Measurements from ENCODE around the gene CDC34. TPM values are rescaled to one million over a fixed set of nuclear protein-coding genes. Genes with fewer than 3 reads are reported as not detected.

Gene CDC34
- total and polyA plus RNA-seq, 9 of the 15 experiments (the other 6 are each of a cell fraction or from before 2014, with no cell fraction given) = 0.80 to 203 (median 65.5) TPM

DNA sequence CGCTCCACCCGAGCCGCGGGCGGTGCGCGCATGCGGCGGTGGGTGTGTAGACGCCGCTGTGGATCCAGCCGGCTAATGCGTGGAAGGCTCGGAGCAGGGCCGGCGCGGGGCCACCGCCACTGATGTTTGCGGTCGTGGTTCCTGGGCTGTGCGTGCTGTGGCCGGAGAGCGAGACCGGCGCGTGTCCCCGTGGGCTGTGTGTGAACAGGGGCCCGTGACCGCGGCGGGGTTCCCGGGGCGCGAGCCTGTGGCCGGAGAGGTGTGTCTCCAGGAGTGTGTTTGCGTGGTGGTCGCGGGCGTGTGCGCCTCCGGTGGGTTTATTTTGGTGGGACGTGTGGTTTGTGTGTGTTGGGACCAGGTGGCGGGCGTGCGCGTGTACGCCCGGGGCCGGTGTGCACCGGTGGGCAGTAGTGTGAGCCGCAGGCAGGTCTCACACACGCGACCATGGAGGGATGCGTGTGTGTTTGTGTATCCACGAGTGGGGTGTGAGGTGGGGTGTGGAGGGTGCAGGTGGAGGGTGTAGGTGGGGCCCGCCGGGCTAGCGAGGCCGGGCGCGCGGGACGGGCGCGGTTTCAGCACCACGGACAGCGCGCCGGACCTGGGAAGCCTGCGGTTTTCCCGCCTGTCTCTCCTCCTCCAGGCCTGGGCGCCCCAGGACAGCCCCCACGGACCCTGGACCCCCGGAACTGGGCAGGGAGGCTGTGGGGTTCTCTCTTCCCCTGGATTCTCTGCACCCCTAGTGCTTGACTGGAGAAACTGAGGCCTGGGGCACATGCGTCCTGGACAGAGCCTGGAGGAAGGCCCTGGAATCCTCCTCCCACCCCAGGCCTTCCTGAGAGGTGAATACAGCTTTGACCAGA, 59.8 kb downstream of the CDC34 start (continued):
- TF ChIP-seq, protein P1, sequence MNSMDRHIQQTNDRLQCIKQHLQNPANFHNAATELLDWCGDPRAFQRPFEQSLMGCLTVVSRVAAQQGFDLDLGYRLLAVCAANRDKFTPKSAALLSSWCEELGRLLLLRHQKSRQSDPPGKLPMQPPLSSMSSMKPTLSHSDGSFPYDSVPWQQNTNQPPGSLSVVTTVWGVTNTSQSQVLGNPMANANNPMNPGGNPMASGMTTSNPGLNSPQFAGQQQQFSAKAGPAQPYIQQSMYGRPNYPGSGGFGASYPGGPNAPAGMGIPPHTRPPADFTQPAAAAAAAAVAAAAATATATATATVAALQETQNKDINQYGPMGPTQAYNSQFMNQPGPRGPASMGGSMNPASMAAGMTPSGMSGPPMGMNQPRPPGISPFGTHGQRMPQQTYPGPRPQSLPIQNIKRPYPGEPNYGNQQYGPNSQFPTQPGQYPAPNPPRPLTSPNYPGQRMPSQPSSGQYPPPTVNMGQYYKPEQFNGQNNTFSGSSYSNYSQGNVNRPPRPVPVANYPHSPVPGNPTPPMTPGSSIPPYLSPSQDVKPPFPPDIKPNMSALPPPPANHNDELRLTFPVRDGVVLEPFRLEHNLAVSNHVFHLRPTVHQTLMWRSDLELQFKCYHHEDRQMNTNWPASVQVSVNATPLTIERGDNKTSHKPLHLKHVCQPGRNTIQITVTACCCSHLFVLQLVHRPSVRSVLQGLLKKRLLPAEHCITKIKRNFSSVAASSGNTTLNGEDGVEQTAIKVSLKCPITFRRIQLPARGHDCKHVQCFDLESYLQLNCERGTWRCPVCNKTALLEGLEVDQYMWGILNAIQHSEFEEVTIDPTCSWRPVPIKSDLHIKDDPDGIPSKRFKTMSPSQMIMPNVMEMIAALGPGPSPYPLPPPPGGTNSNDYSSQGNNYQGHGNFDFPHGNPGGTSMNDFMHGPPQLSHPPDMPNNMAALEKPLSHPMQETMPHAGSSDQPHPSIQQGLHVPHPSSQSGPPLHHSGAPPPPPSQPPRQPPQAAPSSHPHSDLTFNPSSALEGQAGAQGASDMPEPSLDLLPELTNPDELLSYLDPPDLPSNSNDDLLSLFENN (IDR thresholded peaks at IDR 0.05; ENCODE audit: low read depth in 2 of 2, low read length in 2 of 2) = no peak
- TF ChIP-seq, protein P2, sequence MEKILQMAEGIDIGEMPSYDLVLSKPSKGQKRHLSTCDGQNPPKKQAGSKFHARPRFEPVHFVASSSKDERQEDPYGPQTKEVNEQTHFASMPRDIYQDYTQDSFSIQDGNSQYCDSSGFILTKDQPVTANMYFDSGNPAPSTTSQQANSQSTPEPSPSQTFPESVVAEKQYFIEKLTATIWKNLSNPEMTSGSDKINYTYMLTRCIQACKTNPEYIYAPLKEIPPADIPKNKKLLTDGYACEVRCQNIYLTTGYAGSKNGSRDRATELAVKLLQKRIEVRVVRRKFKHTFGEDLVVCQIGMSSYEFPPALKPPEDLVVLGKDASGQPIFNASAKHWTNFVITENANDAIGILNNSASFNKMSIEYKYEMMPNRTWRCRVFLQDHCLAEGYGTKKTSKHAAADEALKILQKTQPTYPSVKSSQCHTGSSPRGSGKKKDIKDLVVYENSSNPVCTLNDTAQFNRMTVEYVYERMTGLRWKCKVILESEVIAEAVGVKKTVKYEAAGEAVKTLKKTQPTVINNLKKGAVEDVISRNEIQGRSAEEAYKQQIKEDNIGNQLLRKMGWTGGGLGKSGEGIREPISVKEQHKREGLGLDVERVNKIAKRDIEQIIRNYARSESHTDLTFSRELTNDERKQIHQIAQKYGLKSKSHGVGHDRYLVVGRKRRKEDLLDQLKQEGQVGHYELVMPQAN (IDR thresholded peaks at IDR 0.05; ENCODE audit: borderline replicate concordance) = peak; percentile 55; the same call in 1 of the 2 replicates
- TF ChIP-seq TCF3 (CRISPR knock-in tag; IDR thresholded peaks at IDR 0.05) (peak; percentile 27; the same call in 1 of the 2 replicates), ZFP36 (IDR thresholded peaks at IDR 0.05; ENCODE audit: low read depth, low read length, partially characterized antibody) (no peak), MAZ (CRISPR knock-in tag; conservative IDR thresholded peaks at IDR 0.05 in 1 of 2, IDR thresholded peaks at IDR 0.05 in 1 of 2) (peak; percentile 22 to 49; a peak in 1 of 4 replicates), MAFK (IDR thresholded peaks at IDR 0.05; ENCODE audit: low read length) (no peak), NCOA6 (IDR thresholded peaks at IDR 0.05) (no peak), BMI1 (IDR thresholded peaks at IDR 0.05; ENCODE audit: low read length) (no peak), MXI1 (IDR thresholded peaks at IDR 0.05; ENCODE audit: low read depth, low read length) (peak; percentile 47; the same call in 1 of the 2 replicates), ZNF589 (CRISPR knock-in tag; IDR thresholded peaks at IDR 0.05; ENCODE audit: low read depth) (no peak), SMAD3 (CRISPR knock-in tag; conservative IDR thresholded peaks at IDR 0.05) (no peak), FUS (optimal IDR thresholded peaks at IDR 0.05; ENCODE audit: low read depth, low read length) (no peak)
- TF ChIP-seq, protein P3, sequence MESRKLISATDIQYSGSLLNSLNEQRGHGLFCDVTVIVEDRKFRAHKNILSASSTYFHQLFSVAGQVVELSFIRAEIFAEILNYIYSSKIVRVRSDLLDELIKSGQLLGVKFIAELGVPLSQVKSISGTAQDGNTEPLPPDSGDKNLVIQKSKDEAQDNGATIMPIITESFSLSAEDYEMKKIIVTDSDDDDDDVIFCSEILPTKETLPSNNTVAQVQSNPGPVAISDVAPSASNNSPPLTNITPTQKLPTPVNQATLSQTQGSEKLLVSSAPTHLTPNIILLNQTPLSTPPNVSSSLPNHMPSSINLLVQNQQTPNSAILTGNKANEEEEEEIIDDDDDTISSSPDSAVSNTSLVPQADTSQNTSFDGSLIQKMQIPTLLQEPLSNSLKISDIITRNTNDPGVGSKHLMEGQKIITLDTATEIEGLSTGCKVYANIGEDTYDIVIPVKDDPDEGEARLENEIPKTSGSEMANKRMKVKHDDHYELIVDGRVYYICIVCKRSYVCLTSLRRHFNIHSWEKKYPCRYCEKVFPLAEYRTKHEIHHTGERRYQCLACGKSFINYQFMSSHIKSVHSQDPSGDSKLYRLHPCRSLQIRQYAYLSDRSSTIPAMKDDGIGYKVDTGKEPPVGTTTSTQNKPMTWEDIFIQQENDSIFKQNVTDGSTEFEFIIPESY (CRISPR knock-in tag; IDR thresholded peaks at IDR 0.05) = peak; percentile 46; the same call in 1 of the 2 replicates
- TF ChIP-seq, protein P4, sequence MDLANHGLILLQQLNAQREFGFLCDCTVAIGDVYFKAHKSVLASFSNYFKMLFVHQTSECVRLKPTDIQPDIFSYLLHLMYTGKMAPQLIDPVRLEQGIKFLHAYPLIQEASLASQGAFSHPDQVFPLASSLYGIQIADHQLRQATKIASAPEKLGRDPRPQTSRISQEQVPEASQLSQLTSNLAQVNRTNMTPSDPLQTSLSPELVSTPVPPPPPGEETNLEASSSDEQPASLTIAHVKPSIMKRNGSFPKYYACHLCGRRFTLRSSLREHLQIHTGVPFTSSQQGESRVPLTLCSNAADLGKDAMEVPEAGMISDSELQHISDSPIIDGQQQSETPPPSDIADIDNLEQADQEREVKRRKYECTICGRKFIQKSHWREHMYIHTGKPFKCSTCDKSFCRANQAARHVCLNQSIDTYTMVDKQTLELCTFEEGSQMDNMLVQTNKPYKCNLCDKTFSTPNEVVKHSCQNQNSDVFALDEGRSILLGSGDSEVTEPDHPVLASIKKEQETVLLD (IDR thresholded peaks at IDR 0.05) = peak; percentile 89
- TF ChIP-seq, protein P5, sequence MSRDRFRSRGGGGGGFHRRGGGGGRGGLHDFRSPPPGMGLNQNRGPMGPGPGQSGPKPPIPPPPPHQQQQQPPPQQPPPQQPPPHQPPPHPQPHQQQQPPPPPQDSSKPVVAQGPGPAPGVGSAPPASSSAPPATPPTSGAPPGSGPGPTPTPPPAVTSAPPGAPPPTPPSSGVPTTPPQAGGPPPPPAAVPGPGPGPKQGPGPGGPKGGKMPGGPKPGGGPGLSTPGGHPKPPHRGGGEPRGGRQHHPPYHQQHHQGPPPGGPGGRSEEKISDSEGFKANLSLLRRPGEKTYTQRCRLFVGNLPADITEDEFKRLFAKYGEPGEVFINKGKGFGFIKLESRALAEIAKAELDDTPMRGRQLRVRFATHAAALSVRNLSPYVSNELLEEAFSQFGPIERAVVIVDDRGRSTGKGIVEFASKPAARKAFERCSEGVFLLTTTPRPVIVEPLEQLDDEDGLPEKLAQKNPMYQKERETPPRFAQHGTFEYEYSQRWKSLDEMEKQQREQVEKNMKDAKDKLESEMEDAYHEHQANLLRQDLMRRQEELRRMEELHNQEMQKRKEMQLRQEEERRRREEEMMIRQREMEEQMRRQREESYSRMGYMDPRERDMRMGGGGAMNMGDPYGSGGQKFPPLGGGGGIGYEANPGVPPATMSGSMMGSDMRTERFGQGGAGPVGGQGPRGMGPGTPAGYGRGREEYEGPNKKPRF (IDR thresholded peaks at IDR 0.05; ENCODE audit: low read depth, low read length) = no peak

All from K562 (cell line).